ENCODE measurements around the gene DOCK11.

DNA sequence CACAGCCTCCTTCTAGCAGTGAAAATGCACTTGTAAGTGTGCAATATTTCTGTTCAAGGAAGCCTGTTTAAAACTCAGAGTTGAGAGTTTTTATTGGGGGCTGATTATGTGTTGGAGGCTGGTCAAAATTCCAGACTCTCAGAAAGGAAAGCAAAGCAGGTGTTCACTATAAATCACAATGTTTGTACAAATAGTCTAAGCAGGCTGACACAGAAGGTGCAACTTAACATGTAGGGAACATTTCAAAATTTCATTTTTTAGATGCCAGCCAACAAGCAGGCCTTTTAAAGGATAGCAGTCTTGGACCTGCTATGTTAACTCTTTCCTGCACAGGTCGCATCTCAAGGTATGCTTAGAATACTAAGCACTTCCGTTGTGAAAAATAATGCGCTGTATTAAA, 119.5 kb downstream of the DOCK11 start:
- TF ChIP-seq, protein P1, sequence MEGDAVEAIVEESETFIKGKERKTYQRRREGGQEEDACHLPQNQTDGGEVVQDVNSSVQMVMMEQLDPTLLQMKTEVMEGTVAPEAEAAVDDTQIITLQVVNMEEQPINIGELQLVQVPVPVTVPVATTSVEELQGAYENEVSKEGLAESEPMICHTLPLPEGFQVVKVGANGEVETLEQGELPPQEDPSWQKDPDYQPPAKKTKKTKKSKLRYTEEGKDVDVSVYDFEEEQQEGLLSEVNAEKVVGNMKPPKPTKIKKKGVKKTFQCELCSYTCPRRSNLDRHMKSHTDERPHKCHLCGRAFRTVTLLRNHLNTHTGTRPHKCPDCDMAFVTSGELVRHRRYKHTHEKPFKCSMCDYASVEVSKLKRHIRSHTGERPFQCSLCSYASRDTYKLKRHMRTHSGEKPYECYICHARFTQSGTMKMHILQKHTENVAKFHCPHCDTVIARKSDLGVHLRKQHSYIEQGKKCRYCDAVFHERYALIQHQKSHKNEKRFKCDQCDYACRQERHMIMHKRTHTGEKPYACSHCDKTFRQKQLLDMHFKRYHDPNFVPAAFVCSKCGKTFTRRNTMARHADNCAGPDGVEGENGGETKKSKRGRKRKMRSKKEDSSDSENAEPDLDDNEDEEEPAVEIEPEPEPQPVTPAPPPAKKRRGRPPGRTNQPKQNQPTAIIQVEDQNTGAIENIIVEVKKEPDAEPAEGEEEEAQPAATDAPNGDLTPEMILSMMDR (IDR thresholded peaks at IDR 0.05; ENCODE audit: low read length) = no peak
- TF ChIP-seq EZH2 (IDR thresholded peaks at IDR 0.05; ENCODE audit: borderline replicate concordance, low read length) = no peak
